DND-41 (cell line): ENCODE results near the gene RNF32.

Experiments used
- CTCF ChIP-seq: IDR thresholded peaks from 2 replicates; pipeline ENCODE4 v1.5.1; 2012; ENCODE audit warnings: borderline replicate concordance, low read length, moderate library complexity, mild to moderate bottlenecking; ENCODE audit not compliant: poor library complexity, severe bottlenecking; ENCODE audit errors: extremely low read depth
- EZH2 ChIP-seq: IDR thresholded peaks from 3 replicates; pipeline ENCODE4 v1.6.1; 2012; ENCODE audit warnings: borderline replicate concordance, low read depth, mild to moderate bottlenecking, moderate library complexity, low read length, inconsistent platforms; ENCODE audit not compliant: severe bottlenecking

GRCh38 chr7:156616269-156617202 is 24.0 kb upstream of the RNF32 start:
- no peak for TF ChIP-seq EZH2
- no peak for TF ChIP-seq CTCF
